IMR-90 (cell line): ENCODE results near the gene PGRMC1.

Source experiments
- ELK1 ChIP-seq: fragments of 150-350 bp; IDR thresholded peaks from 2 replicates; pipeline ENCODE4 v1.6.1; 2016; ENCODE audit warnings: low read depth, mild to moderate bottlenecking, low read length, moderate library complexity, borderline replicate concordance
- MAFK ChIP-seq: IDR thresholded peaks from 2 replicates; pipeline ENCODE4 v1.6.1; 2012; ENCODE audit warnings: low read depth, low read length, improper control_type of control experiment
- POLR2A ChIP-seq: IDR thresholded peaks from 2 replicates; pipeline ENCODE4 v1.6.1; 2012; ENCODE audit warnings: mild to moderate bottlenecking, low read depth, low read length
- TF ChIP-seq, protein P1 (sequence below): conservative IDR thresholded peaks from 2 replicates; pipeline ENCODE4 v1.5.1; 2012; ENCODE audit warnings: mild to moderate bottlenecking, low read depth, low read length, improper control_type of control experiment
- TF ChIP-seq, protein P2 (sequence below): fragments of 150-350 bp; IDR thresholded peaks from 2 replicates; pipeline ENCODE4 v1.6.1; 2017; ENCODE audit warnings: mild to moderate bottlenecking, antibody characterized with exemption, low read length, low read depth

DNA sequence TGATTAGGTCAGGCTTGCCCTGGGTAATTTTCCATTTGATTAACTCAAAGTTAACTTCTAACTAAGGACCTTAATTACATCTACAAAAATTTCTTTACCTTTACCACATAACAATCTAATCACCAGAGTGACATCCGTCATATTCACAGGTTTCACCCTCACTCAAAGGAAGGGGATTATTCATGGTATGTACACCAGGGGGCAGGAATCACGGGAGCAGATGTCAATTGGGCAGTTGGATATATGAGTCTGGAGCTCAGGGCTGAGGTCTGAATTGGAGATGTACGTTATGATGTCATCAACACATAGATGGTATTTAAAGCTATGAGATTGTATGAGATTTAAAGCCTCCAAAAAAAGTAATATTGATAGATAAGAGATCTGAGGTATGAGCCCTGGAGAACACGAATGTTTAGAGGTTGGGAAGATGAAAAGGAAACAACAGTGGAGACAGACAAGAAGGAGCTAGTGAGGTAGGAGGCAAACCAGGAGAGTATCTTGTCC, 52.9 kb downstream of the PGRMC1 start:
- TF ChIP-seq, protein P1, sequence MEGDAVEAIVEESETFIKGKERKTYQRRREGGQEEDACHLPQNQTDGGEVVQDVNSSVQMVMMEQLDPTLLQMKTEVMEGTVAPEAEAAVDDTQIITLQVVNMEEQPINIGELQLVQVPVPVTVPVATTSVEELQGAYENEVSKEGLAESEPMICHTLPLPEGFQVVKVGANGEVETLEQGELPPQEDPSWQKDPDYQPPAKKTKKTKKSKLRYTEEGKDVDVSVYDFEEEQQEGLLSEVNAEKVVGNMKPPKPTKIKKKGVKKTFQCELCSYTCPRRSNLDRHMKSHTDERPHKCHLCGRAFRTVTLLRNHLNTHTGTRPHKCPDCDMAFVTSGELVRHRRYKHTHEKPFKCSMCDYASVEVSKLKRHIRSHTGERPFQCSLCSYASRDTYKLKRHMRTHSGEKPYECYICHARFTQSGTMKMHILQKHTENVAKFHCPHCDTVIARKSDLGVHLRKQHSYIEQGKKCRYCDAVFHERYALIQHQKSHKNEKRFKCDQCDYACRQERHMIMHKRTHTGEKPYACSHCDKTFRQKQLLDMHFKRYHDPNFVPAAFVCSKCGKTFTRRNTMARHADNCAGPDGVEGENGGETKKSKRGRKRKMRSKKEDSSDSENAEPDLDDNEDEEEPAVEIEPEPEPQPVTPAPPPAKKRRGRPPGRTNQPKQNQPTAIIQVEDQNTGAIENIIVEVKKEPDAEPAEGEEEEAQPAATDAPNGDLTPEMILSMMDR: no peak
- TF ChIP-seq POLR2A: no peak
- no peak for TF ChIP-seq MAFK
- no peak for TF ChIP-seq ELK1
- TF ChIP-seq, protein P2, sequence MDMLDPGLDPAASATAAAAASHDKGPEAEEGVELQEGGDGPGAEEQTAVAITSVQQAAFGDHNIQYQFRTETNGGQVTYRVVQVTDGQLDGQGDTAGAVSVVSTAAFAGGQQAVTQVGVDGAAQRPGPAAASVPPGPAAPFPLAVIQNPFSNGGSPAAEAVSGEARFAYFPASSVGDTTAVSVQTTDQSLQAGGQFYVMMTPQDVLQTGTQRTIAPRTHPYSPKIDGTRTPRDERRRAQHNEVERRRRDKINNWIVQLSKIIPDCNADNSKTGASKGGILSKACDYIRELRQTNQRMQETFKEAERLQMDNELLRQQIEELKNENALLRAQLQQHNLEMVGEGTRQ: no peak
